PFSK-1 (cell line): ENCODE data around the gene MAPKBP1.

ENCODE experiments used
- FOXP2 ChIP-seq: optimal IDR thresholded peaks from 2 replicates; pipeline ENCODE3; 2011; ENCODE audit warnings: borderline replicate concordance, control low read depth, inconsistent platforms; ENCODE audit not compliant: insufficient read depth; ENCODE audit errors: extremely low read length, extremely low read depth
- POLR2AphosphoS5 ChIP-seq: IDR thresholded peaks from 2 replicates; pipeline ENCODE4 v1.6.1; 2012; ENCODE audit warnings: low read depth, mild to moderate bottlenecking, control low read depth, low read length, moderate library complexity
- REST ChIP-seq, 2 experiments: IDR thresholded peaks; 2 replicates each; pipeline versions ENCODE4 v1.6.1 to v1.8.0; 2011 to 2012; ENCODE audit warnings: low read depth in 2 of 2, low read length in 2 of 2, control low read depth in 1 of 2, inconsistent platforms in 1 of 2, mild to moderate bottlenecking in 1 of 2, moderate library complexity in 1 of 2; ENCODE audit not compliant: insufficient read depth in 1 of 2
- SIN3A ChIP-seq: IDR thresholded peaks from 2 replicates; pipeline ENCODE4 v1.6.1; 2012; ENCODE audit warnings: mild to moderate bottlenecking, low read length, moderate library complexity, borderline replicate concordance; ENCODE audit not compliant: insufficient read depth
- TAF1 ChIP-seq: IDR thresholded peaks from 2 replicates; pipeline ENCODE4 v1.6.1; 2012; ENCODE audit warnings: low read length, control low read depth, borderline replicate concordance; ENCODE audit not compliant: insufficient read depth

The MAPKBP1 gene

GRCh38 chr15:41873711-41874110 lies 99.4 kb downstream of the MAPKBP1 start:
- TF ChIP-seq REST (IDR thresholded peaks at IDR 0.05; ENCODE audit: insufficient read depth in 1 of 2, low read depth in 2 of 2, low read length in 2 of 2) (no peak), TAF1 (no peak), FOXP2 (no peak), POLR2AphosphoS5 (no peak), SIN3A (no peak)

GRCh38 chr15:41874736-41875135 lies 100.5 kb downstream of the MAPKBP1 start:
- TF ChIP-seq FOXP2 (no peak), TAF1 (no peak), POLR2AphosphoS5 (no peak), REST (IDR thresholded peaks at IDR 0.05; ENCODE audit: insufficient read depth in 1 of 2, low read depth in 2 of 2, low read length in 2 of 2) (no peak), SIN3A (no peak)

GRCh38 chr15:41876007-41876406 lies 101.7 kb downstream of the MAPKBP1 start:
- TF ChIP-seq TAF1, result no peak
- TF ChIP-seq REST (IDR thresholded peaks at IDR 0.05; ENCODE audit: insufficient read depth in 1 of 2, low read depth in 2 of 2, low read length in 2 of 2), result no peak
- no peak for TF ChIP-seq POLR2AphosphoS5
- no peak for TF ChIP-seq FOXP2
- TF ChIP-seq SIN3A, result no peak

- TF ChIP-seq SIN3A, result no peak
- no peak for TF ChIP-seq TAF1
- TF ChIP-seq POLR2AphosphoS5, result no peak
Measured at GRCh38 chr15:41876689-41877088, 102.4 kb downstream of the MAPKBP1 start.
